A673 (cell line): ENCODE results near the gene ST6GALNAC3. TPM values are rescaled to one million over a fixed set of nuclear protein-coding genes. Genes with fewer than 3 reads are reported as not detected.

Experiments used
- BruUV-seq: library from RNA; stranded (reverse); fragments of 400-500 nt; replicated peaks from 2 replicates; lab custom pipeline; 2021; lab: Mats Ljungman, UMichigan
- CTCF ChIA-PET: fragments of 300-600 bp; sonication (Branson Sonifier 250); formaldehyde crosslinking; loops from one replicate; lab custom pipeline; 2022; ENCODE audit warnings: antibody characterized with exemption; lab: Charles Lee
- POLR2A ChIA-PET: fragments of 300-600 bp; sonication (Branson Sonifier 250); formaldehyde crosslinking; loops from one replicate; lab custom pipeline; 2022; ENCODE audit warnings: antibody characterized with exemption; ENCODE audit not compliant: low non-redundant PET; lab: Charles Lee
- DNase-seq: peaks from one replicate; pipeline ENCODE4 v3.0.0-alpha.2; 2015; ENCODE audit warnings: low spot score
- H3K27ac ChIP-seq: fragments of 200-600 bp; sonication (generic); 2 replicates; pipeline ENCODE4 v1.5.1; 2016; ENCODE audit warnings: mixed run types, low read depth, mild to moderate bottlenecking, mixed read lengths, antibody characterized with exemption, low read length; ENCODE audit not compliant: poor library complexity, severe bottlenecking
- H3K27me3 ChIP-seq: fragments of 200-600 bp; sonication (generic); replicated peaks from 2 replicates; pipeline ENCODE4 v1.6.1; 2017; ENCODE audit warnings: mixed run types, low read depth, mild to moderate bottlenecking, mixed read lengths, antibody characterized with exemption, low read length; ENCODE audit not compliant: insufficient read depth, poor library complexity
- H3K36me3 ChIP-seq: fragments of 200-600 bp; sonication (generic); 2 replicates; pipeline ENCODE4 v1.6.1; 2016; ENCODE audit warnings: mixed run types, mild to moderate bottlenecking, mixed read lengths, antibody characterized with exemption, low read length; ENCODE audit not compliant: insufficient read depth, poor library complexity, severe bottlenecking
- H3K4me1 ChIP-seq: fragments of 200-600 bp; sonication (generic); 2 replicates; pipeline ENCODE4 v1.6.1; 2017; ENCODE audit warnings: mixed run types, mild to moderate bottlenecking, mixed read lengths, antibody characterized with exemption, low read length; ENCODE audit not compliant: insufficient read depth, poor library complexity, severe bottlenecking
- H3K4me3 ChIP-seq: fragments of 200-600 bp; sonication (generic); 2 replicates; pipeline ENCODE4 v1.5.1; 2016; ENCODE audit warnings: low read depth, mixed run types, mild to moderate bottlenecking, mixed read lengths, low read length; ENCODE audit not compliant: poor library complexity, severe bottlenecking
- H3K9me3 ChIP-seq: fragments of 200-600 bp; sonication (generic); 2 replicates; pipeline ENCODE4 v1.6.1; 2016; ENCODE audit warnings: mixed run types, low read depth, mild to moderate bottlenecking, mixed read lengths, antibody characterized with exemption, low read length; ENCODE audit not compliant: poor library complexity, severe bottlenecking
- EZH2 ChIP-seq: fragments of 200-600 bp; sonication (generic); IDR thresholded peaks from 2 replicates; pipeline ENCODE4 v1.6.1; 2017; ENCODE audit warnings: borderline replicate concordance, low read depth, mild to moderate bottlenecking, mixed read lengths, antibody characterized with exemption, low read length; ENCODE audit not compliant: poor library complexity, severe bottlenecking
- intact Hi-C: fragments of 100-400 bp; cut with micrococcal nuclease; formaldehyde crosslinking; loops from one replicate; pipeline ENCODE4 v1.10.0; 2022; ENCODE audit not compliant: unreplicated experiment
- total RNA-seq: library from RNA; stranded (reverse); gene quantifications from 2 replicates; pipeline ENCODE4 v1.2.3, GENCODE V29; 2021
- TF ChIP-seq, protein P1 (sequence below): fragments of 300-800, 200-600 bp; sonication (generic); conservative IDR thresholded peaks from 2 replicates; pipeline ENCODE4 v1.5.1; 2017; ENCODE audit warnings: low read depth, mild to moderate bottlenecking, antibody characterized with exemption, low read length, moderate library complexity, mixed read lengths

Gene ST6GALNAC3
- total RNA-seq, 1 experiment from 2014 or later = 1.2 TPM

- no peaks in the 10 kb centered on the region for H3K36me3 ChIP-seq
- ChIA-PET CTCF (no interaction called here), POLR2A (no interaction called here)
- no peaks in the 10 kb centered on the region for H3K4me1 ChIP-seq
- TF ChIP-seq EZH2 = no peak
- TF ChIP-seq, protein P1, sequence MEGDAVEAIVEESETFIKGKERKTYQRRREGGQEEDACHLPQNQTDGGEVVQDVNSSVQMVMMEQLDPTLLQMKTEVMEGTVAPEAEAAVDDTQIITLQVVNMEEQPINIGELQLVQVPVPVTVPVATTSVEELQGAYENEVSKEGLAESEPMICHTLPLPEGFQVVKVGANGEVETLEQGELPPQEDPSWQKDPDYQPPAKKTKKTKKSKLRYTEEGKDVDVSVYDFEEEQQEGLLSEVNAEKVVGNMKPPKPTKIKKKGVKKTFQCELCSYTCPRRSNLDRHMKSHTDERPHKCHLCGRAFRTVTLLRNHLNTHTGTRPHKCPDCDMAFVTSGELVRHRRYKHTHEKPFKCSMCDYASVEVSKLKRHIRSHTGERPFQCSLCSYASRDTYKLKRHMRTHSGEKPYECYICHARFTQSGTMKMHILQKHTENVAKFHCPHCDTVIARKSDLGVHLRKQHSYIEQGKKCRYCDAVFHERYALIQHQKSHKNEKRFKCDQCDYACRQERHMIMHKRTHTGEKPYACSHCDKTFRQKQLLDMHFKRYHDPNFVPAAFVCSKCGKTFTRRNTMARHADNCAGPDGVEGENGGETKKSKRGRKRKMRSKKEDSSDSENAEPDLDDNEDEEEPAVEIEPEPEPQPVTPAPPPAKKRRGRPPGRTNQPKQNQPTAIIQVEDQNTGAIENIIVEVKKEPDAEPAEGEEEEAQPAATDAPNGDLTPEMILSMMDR = no peak
- DNase-seq = no peak
- peaks cover 8% of the 10 kb centered on the region for H3K27me3 ChIP-seq
- H3K4me3 ChIP-seq = no peak overlapping the region
- intact Hi-C loops = no loop called here
- no peaks in the 10 kb centered on the region for H3K9me3 ChIP-seq
- BruUV-seq = no TSS peak
- H3K27ac ChIP-seq = no peak overlapping the region
Measured at GRCh38 chr1:76313304-76313703, 238.8 kb downstream of the ST6GALNAC3 start.

DNA sequence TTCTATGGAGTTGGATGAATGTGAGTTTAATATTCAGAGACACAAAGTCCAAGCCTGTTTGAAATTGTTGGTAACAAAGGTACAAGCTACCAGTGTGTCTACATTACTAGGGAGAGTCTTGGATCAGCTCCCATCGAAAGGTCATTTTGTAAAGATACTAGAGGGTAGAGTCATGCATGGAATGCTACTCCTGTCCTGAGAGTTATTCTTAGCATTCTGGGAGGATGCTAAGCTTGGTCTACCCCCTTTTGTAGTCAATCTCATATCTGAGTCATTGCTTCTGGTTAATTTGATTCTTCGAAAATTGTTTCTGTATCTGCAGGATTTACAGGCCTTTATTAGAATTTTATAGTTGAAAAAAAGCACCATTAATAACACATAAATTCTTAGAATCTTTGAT, 240.2 kb downstream of the ST6GALNAC3 start:
- ChIA-PET POLR2A (no interaction called here), CTCF (no interaction called here)
- BruUV-seq = no TSS peak
- no peak for DNase-seq
- Histone ChIP-seq H3K27ac (no peak overlapping the region), H3K36me3 (no peaks in the 10 kb centered on the region), H3K27me3 (peaks cover 8% of the 10 kb centered on the region), H3K4me1 (no peaks in the 10 kb centered on the region), H3K9me3 (no peaks in the 10 kb centered on the region), H3K4me3 (no peak overlapping the region)
- intact Hi-C loops = no loop called here
- TF ChIP-seq, protein P1 = no peak
- TF ChIP-seq EZH2 = no peak

DNA sequence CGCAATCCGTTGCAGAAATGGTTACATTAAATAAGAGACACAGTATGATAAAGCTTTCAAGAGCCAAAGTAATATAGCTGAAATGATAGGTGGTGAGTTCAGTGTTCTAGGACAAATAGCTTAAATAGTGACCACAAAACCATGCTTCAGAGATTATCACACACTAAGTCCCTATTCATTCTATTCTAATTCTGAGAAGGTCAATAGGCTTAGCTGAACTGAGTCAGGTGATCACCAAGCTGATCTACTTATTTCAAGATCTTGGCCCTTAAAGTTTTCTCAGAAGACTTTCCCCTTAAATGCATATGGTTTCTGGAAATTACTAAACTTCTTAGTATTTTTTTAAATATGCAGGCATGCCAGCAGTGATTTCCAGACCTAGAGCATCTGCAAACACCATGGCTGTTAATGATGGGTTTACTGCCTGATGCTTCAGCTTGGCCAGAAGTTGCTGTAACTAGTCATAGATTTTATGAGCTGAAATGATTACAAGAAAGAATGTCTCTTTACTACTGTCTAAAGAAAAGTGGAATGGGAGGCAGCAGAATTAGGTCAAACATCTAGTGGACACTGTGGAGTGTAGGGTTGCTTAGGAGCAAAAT, 242.9 kb downstream of the ST6GALNAC3 start:
- Histone ChIP-seq H3K4me3 (no peak overlapping the region), H3K4me1 (no peaks in the 10 kb centered on the region), H3K27ac (no peak overlapping the region), H3K27me3 (peaks cover 8% of the 10 kb centered on the region), H3K36me3 (no peaks in the 10 kb centered on the region), H3K9me3 (no peaks in the 10 kb centered on the region)
- ChIA-PET POLR2A (no interaction called here), CTCF (interaction anchor here (0.7 kb wide), 1 partner anchor 404 kb away, joined by 3 read pairs; no protein-coding TSS in a partner anchor)
- TF ChIP-seq, protein P1 = no peak
- TF ChIP-seq EZH2 = no peak
- intact Hi-C loops = no loop called here
- no peak for DNase-seq
- BruUV-seq = no TSS peak
